ENCODE data around the gene CDA.
"Not testable (repeated sequence)": the region's sequence is repeated elsewhere in the genome, so short reads cannot be mapped to it uniquely, and the experiment has no call there.

Gene CDA

DNA sequence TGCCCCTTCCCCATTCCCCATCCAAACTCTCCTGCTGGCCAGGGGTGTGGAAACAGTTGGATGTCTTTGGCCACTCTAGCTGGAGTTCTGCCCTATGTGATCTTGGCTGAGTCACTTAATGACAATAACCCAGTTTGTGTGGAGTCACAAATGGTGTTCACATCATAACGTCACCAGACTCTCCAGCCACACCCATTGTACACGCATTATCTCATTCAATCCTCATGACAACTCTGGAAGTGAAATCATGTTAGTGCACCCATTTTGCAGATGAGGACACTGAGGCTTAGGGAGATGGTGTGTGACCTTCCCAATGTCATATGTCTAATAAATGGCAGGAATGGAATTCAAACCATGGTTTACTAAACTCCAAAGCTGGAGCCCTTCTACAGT, 1.2 kb upstream of the CDA start:
- no peak for DNase-seq

DNA sequence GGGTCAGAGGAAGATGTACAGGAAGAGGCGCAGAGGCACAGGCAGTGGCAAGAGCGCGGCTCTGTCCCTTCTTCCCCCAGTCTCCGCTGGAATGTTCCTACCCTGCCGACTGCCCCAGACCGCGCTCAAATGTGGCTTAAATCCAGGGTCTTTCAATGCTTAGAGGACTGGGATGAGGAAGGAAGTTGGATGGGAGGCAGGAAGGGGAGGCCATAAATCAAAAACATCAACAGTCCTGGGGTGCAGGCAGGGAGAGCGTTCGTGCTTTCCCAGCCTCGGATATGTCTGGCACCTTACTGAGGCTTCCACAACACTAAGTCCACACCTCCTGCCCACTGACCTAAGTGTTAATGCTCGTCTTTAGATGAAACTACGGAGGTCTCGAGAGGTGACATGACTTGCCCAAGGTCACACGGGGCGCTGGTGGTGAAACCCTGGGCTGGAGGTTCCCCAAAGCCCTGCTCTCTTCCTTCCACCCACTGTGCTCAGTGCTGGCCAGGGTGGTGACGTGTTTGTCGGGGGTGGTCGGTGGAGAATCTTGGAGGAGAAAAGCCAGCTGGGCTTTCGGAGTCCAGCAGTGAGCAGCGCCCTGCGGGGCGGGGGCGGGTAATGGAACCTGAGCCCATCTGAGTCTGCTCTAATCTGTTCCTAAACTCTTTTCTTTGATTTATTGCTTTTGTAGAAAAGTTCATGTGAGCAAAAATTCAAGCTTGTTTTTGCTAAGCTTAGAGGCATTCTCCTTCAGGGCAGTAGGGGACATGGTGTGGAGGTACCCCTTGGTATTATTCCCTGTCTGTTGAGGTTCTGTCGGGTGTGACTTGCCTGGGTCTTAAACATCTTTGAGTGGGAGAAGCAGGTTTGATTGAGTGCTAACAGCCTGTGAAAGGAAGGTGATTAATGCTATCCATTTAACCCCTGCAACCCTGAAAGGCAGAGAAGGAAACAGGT, 708 bp downstream of the CDA start:
- DNase-seq = no peak

GRCh38 chr1:20590306-20590777, 1.4 kb downstream of the CDA start:
- no peak for DNase-seq

GRCh38 chr1:20593756-20594155, 4.9 kb downstream of the CDA start:
- no peak for DNase-seq

DNA sequence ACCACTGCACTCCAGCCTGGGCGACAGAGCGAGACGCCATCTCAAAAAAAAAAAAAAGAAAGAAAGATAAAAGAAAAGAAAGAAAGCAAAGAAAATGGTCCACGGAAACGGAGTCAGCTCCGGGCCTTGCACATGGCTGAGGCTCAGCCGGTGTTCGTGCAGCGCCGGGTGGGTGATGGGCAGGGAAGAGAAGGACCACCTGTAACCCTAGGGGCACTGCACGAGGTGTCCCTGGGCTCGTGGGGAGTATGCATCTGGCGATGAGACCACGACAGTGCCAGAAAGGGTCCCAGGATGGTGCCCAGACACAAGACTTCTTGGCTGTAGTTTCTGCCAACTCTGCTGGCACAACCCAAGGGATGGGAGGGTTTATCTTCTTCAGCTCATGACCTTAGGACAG, 5.8 kb downstream of the CDA start:
- no peak for DNase-seq

DNA sequence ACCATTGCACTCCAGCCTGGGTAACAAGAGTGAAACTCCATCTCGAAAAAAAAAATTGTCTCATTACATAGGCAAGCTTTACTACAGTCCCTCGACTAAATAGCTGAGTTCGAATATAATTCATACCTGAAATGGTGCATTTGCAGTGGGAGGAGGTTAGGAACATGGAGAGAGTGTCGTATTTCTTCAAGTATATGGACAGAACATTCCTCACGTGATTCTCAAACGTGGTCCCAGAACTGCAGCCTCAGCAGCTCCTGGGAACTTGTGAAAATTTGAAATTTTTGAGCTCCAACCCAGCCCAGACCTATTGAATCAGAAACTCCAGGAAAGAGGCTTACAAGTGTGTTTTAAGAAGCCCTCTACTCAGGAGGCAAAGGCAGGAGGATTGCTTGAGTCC, 7.2 kb downstream of the CDA start:
- DNase-seq = no peak

DNA sequence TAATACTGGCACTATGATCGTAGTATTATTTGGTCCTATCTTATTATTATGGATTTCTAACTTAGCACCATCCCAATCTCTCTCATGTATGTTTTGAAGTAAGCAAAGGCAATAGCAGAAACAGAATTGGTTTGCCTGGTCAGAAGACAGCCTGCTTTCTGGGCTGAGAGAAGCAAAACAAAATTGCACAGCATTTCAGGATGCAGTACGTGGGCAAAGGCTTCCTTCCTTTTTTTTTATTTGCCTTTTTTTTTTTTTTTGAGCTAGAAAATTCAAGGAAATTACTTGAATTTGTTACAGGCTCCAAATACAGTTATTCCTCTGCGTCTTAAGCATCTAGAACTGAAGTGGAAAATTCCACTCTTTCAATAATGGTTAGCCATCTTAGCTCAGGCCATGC, 8.8 kb downstream of the CDA start:
- no peak for DNase-seq

GRCh38 chr1:20600156-20600555, 11.3 kb downstream of the CDA start:
- no peak for DNase-seq

DNA sequence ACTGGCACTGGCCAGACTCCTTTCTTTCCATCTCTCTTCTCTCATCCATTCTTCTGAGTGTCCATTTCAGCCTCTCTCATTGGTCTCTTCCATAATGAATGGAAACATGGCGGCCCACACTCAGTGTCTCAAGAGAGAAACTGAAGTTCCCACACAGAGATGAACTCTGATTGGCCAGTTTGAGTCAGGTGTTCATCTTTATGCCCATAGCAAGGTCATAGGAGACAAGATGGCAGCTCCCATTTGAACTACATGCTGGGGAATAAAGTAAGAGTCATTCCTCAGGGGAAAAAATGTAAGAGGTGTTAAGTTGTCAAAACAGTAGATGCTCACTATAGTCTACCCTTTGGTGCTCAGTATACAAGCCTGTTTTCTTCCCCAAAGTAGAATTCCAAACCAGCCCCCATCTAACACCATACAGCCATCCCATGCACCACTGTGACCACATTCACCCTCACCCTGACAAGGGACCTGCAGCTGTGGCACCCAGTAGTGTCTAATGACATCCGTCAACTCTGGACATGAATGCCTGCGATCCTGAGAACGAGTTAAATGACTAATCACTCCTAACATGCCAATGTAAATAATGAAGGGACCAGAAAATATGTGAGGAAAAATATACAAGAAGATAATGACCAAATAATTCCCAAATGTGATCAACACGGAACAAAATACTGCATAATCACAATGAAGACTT, 12.4 kb downstream of the CDA start:
- DNase-seq = no peak

DNA sequence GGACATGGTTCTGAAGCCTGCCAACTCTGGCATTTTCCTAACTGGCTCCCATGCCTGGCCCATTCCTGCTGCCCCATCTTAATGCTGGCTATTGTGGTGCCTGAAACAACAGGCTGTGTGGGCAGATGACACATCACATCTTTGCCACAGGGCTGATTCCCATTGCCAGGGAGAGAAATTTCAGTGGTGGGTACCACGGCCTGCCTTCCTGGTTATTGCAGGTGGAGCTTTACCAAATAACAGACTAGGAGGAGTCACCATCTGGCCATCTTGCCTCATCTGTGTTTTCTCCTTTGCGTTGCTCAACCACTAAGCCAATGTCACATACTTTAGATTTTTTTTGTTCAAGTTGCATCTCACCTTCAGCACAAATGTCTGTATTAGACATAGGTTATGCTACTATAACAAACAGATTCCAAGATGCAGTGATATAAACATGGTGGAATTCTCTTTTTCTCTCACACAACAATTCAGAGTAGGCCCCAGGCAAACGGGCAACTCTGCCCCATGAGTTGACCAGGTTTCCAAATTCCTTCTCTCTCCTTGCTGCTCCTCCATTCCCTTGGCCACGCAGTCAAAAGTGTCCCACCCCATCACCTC, 14.1 kb downstream of the CDA start:
- DNase-seq = no peak

DNA sequence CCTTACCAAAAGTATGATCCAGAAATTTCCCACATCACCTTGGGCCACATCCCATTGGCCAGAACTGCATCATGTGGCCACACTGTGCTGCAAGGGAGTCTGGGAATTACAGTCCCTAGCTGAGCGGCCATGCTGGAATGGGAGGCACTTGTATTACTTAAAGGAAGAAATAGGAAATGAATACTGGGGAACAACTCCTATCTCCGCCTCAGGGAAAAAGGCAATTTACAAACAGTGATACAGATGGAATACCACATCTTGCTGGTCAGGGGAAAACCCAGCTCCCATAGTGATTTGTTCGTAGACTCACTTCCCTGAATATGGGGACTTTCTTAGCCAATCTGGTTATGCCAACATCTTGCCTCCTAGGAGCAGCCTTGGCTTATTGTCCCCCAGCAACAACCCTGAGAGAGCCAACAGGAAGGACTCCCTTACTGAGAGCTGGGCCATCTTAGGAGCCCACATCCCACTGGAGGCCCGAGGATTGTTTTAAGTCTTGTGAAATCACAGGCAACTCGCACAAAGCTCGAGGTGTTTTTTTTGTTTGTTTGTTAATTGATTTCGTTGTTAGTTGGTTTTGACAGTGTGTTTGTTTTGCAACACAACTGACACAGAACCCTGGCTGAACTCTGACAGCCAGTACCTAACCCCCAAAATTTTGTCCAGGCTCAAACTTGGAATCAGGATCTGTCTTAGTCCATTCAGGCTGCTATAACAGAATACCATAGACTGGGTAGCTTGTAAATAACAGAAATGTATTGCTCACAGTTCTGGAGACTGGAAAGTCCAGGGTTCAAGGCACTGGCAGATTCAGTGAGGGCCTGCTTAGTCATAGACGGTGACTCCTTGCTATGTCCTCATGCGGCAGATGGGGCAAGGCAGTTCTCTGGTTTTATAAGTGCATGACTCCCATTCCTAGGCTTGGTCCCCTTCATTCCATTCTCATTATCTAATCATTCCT, 14.9 kb downstream of the CDA start:
- no peak for DNase-seq

GRCh38 chr1:20604678-20605077, 15.8 kb downstream of the CDA start:
- DNase-seq = no peak

DNA sequence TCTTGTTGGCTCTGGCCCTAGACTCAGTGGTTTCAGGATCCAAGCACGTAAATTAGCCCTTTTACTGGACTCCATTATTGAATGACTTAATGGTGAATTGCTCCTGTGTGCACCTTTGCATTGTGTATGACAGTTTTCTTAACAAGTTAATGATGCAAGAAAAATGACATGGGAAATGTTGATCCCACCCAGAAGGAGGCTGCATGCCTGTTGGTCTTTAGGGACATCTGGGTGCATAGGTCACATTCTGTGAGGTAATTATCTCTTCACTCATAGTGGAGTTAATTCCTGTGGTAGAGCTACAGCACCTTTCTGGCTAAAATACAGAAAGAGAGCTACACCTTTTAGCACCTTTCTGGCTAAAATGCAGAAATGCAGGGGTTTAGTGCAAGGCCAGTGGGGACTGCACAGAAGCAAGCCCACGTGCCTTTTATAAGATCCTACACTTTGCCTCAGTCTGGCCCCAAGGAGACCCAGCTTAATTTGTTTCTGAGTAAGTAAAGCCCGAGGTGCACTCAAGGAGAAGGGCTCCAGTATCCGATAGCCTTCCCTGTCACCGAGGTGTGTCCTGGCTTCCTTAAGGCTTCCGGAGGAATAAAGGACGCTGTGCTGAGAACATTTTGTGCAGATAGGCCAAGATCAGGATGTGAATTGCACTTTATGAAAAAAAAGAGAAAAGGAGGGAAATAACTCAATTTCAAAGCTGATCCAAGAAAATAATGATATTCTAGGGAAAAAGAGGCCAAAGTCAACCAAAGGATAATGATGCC, 18.1 kb downstream of the CDA start:
- DNase-seq = not testable (repeated sequence)

DNA sequence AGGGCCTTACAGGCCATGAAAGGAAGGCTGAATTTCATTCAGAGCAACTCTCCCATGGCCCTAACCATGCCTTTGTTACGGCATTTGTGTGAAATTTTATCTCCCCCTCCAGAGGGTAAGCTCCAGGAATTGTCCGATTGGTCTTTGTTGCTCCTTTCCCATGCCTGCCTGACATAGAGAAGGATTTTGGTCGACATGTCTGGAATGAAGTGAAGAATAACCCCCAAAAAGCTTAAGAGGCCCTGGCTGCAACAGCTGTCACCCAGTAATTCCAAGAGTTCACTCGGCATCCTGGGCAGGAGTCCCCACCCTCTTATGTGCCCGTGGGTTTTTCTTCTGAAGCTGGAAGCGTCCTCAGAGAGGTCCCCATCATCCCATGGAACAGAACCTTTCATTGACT, 20.6 kb downstream of the CDA start:
- no peak for DNase-seq

- no peak for DNase-seq
These were observed 22.1 kb downstream of the CDA start for GRCh38 chr1:20610970-20611369.

GRCh38 chr1:20611652-20612051, 22.8 kb downstream of the CDA start:
- no peak for DNase-seq

DNA sequence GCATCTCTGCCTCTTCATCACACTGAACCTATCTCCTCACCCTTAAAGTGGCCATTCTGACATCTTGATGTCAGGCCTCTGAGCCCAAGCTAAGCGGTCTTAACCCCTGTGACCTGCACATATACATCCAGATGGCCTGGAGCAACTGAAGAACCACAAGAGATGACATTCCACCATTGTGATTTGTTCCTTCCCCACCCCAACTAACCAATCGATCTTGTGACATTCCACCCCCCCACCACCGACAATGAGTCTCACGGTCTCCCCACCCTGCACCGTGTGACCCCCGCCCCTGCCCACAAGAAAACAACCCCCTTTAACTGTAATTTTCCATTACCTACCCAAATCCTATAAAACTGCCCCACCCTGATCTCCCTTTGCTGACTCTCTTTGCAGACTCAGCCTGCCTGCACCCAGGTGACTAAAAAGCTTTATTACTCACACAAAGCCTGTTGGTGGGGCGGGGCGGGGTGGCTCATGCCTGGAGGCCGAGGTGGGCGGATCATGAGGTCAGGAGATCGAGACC, 23.4 kb downstream of the CDA start:
- no peak for DNase-seq

DNA sequence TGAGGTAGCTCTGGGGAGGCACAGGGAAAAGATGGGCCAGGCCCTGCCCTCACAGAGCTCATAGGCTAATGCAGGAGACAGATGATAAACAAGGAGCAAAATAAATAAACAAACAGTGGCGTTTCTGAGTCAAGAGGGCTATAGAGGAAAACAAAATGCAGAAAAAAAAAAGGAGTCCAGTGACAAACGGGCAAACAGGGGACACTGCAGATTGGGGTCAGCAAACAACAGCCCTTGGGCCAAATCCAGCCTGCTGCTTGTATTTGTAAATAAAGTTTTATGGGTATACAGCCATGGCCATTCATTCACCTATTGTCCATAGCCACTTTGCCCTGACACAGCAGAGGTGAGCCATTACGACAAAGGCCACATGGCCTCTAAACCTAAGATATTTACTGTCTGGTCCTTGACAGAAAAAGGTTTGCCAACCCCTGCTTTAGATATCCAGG, 25.3 kb downstream of the CDA start:
- DNase-seq = no peak

GRCh38 chr1:20615946-20616846, 27.3 kb downstream of the CDA start:
- no peak for DNase-seq

DNA sequence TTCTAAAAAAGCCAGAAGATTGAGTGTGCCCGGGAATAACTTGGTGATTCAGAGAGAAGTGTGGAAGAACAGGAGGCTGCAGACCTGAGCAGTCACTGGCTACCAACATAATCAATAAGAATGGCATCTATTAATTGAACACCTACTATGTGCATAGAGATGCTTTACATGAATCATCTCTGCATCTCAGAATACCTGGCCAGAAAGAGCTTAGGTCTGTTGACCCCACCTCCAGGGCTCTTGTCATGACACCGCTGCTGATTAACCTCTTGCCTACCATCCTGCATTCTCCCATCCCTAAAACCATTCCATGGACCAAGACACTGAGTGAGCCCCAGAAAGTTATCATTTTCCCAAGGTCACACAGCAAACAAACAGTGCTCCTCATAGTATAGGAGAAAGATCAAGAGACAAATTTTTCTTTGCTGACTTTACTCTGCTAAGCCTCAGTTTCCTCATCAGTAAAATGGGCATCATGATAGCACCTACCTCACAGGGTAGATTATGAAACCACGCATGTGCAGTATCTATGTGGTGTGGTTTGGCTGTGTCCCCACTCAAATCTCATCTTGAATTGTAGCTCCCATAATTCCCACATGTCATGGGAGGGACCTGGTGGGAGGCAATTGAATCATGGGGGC, 28.1 kb downstream of the CDA start:
- no peak for DNase-seq
